ENCODE measurements around the gene GPR135.

- TF ChIP-seq ZNF24 (IDR thresholded peaks at IDR 0.05) (no peak), POLR2A (IDR thresholded peaks at IDR 0.05; ENCODE audit: low read depth, low read length) (no peak), EP300 (IDR thresholded peaks at IDR 0.05; ENCODE audit: borderline replicate concordance in 1 of 2, control insufficient read depth in 1 of 2, low read depth in 2 of 2, low read length in 2 of 2) (no peak), CEBPB (IDR thresholded peaks at IDR 0.05; ENCODE audit: borderline replicate concordance in 1 of 2, low read depth in 2 of 2, low read length in 2 of 2) (no peak), CTCF (IDR thresholded peaks at IDR 0.05 in 2 of 3, conservative IDR thresholded peaks at IDR 0.05 in 1 of 3; ENCODE audit: control insufficient read depth in 2 of 3, extremely low read depth in 1 of 3, insufficient read depth in 1 of 3, low read depth in 3 of 3, low read length in 3 of 3) (no peak), BCL3 (IDR thresholded peaks at IDR 0.05; ENCODE audit: borderline replicate concordance, insufficient read depth, low read depth, low read length, poor library complexity, severe bottlenecking) (no peak), POLR2AphosphoS5 (IDR thresholded peaks at IDR 0.05; ENCODE audit: low read length) (no peak), MYC (IDR thresholded peaks at IDR 0.05; ENCODE audit: insufficient read depth, insufficient read length, insufficient replicate concordance, low read length, severe bottlenecking) (no peak), JUND (IDR thresholded peaks at IDR 0.05; ENCODE audit: low read depth, low read length) (no peak), FOXM1 (IDR thresholded peaks at IDR 0.05; ENCODE audit: low read depth, low read length) (no peak), NFYB (IDR thresholded peaks at IDR 0.05; ENCODE audit: insufficient read depth, low read depth, low read length) (no peak)
Observed at GRCh38 chr14:59464486-59465315, 479 bp downstream of the GPR135 start.

All from GM12878 (cell line).